Measurements from ENCODE around the gene SMYD3.

- TF ChIP-seq, protein P1, sequence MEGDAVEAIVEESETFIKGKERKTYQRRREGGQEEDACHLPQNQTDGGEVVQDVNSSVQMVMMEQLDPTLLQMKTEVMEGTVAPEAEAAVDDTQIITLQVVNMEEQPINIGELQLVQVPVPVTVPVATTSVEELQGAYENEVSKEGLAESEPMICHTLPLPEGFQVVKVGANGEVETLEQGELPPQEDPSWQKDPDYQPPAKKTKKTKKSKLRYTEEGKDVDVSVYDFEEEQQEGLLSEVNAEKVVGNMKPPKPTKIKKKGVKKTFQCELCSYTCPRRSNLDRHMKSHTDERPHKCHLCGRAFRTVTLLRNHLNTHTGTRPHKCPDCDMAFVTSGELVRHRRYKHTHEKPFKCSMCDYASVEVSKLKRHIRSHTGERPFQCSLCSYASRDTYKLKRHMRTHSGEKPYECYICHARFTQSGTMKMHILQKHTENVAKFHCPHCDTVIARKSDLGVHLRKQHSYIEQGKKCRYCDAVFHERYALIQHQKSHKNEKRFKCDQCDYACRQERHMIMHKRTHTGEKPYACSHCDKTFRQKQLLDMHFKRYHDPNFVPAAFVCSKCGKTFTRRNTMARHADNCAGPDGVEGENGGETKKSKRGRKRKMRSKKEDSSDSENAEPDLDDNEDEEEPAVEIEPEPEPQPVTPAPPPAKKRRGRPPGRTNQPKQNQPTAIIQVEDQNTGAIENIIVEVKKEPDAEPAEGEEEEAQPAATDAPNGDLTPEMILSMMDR (IDR thresholded peaks at IDR 0.05) = no peak
- TF ChIP-seq KDM1A (IDR thresholded peaks at IDR 0.05; ENCODE audit: low read depth) = no peak
- TF ChIP-seq, protein P2, sequence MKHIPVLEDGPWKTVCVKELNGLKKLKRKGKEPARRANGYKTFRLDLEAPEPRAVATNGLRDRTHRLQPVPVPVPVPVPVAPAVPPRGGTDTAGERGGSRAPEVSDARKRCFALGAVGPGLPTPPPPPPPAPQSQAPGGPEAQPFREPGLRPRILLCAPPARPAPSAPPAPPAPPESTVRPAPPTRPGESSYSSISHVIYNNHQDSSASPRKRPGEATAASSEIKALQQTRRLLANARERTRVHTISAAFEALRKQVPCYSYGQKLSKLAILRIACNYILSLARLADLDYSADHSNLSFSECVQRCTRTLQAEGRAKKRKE (CRISPR knock-in tag; IDR thresholded peaks at IDR 0.05; ENCODE audit: low read depth) = no peak
- no peak for TF ChIP-seq POLR2A (IDR thresholded peaks at IDR 0.05; ENCODE audit: low read length)
- no peak for TF ChIP-seq HDAC2 (IDR thresholded peaks at IDR 0.05)
- TF ChIP-seq JUNB (IDR thresholded peaks at IDR 0.05) = no peak
- TF ChIP-seq PHF8 (IDR thresholded peaks at IDR 0.05; ENCODE audit: borderline replicate concordance, low read depth) = no peak
- no peak for TF ChIP-seq MAFK (IDR thresholded peaks at IDR 0.05; ENCODE audit: partially characterized antibody)
- no peak for TF ChIP-seq JUN (IDR thresholded peaks at IDR 0.05)
- TF ChIP-seq, protein P3, sequence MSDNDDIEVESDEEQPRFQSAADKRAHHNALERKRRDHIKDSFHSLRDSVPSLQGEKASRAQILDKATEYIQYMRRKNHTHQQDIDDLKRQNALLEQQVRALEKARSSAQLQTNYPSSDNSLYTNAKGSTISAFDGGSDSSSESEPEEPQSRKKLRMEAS (IDR thresholded peaks at IDR 0.05) = no peak
- no peak for TF ChIP-seq RFX5 (IDR thresholded peaks at IDR 0.05)
Measured at GRCh38 chr1:246382589-246383238, 124.4 kb downstream of the SMYD3 start.
